AG09319 (cell line): ENCODE measurements around the gene PCBP3.

ENCODE experiments used
- DNase-seq: peaks from one replicate; pipeline ENCODE4 v3.0.0-alpha.2; 2010; ENCODE audit warnings: low read depth; ENCODE audit errors: extremely low read depth
- TF ChIP-seq, protein P1 (sequence below): IDR thresholded peaks from 2 replicates; pipeline ENCODE4 v1.5.1; 2011; ENCODE audit warnings: low read depth, mild to moderate bottlenecking, inconsistent platforms, low read length, moderate library complexity

Gene PCBP3

DNA sequence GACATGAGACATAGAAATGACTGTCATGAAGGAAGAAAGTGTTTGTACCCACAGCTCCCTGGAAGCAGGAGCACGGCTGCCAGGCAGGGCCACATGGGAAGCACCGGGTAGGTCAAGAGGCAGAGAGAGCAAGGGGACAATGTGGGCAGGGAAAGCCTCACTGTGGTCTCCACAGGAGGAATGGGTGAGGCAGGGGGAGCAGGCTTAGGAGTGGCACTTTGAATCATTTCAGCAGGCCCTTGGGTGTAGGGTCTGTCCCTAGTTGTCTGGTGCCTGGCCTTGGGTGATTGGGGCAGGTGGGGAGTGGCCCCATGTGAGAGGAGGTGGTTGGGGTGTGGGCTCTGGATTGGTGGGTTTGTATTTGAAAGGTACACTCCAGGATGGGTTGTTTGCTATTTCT, 83.9 kb downstream of the PCBP3 start:
- DNase-seq = no peak
- TF ChIP-seq, protein P1, sequence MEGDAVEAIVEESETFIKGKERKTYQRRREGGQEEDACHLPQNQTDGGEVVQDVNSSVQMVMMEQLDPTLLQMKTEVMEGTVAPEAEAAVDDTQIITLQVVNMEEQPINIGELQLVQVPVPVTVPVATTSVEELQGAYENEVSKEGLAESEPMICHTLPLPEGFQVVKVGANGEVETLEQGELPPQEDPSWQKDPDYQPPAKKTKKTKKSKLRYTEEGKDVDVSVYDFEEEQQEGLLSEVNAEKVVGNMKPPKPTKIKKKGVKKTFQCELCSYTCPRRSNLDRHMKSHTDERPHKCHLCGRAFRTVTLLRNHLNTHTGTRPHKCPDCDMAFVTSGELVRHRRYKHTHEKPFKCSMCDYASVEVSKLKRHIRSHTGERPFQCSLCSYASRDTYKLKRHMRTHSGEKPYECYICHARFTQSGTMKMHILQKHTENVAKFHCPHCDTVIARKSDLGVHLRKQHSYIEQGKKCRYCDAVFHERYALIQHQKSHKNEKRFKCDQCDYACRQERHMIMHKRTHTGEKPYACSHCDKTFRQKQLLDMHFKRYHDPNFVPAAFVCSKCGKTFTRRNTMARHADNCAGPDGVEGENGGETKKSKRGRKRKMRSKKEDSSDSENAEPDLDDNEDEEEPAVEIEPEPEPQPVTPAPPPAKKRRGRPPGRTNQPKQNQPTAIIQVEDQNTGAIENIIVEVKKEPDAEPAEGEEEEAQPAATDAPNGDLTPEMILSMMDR = no peak

DNA sequence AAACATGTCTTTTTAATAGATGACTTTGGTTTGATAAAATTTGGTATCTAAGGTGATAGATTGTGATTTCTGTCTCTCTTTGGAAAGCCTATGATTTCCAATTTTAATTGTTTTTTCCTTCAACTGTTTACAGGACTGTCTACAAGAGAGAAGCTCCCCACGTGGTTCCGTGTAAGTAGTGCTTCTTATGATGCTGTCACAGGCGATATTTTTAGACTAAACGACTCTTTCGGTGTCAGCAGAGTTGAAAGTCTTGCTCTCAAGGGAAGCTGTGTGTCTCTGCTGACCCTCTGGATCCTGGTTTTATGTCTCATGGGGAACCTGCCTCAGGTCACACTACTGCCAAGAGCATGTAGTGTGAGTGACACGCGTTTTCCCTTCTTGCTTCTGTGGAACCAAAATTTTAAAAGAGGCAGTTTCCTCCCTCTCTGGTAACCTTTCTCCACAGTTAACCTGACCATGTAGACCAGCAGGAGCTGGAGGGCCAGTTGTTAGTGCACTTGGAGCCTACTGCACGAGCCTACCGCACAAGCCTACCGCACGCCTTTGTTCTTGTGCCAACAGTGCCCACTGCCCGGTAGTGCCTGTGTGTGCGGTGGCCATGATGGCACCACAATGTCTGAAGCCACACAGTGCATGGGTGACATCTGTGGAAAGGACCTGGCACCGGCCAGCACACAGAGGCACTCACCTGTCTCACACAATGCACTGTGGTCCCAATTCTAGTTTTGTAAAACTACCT, 91.9 kb downstream of the PCBP3 start:
- TF ChIP-seq, protein P1 = no peak
- no peak for DNase-seq

DNA sequence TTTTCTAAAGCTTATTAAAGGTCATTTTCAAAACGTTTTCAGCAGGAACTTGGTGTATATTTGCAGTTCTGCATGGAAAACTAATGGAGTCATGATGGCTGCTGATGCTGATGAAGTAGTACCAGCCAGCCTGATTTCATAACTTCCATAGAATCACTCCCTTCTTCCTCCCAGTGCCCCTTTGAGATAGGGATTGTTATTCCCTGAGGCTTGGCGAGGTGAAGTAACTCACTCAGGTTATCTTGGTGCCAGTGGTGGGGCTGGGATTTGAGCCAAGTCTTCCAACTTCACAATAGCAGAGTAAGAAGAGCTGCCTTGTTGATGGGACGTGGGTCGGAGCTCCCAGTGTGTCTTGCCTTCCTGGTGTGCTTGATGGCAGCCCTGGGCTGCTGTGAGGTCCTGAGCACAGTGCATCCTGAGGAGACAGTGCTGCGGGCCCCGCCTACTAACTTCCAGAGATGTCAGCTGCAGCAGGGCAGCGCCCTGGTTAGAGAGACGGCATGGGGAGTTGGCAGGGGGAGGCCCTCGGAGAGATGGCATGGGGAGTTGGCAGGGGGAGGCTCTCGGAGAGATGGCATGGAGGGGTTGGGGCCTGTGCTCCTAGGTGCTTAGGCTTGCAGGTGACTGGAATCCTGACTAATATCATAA, 92.6 kb downstream of the PCBP3 start:
- TF ChIP-seq, protein P1 = no peak
- no peak for DNase-seq

DNA sequence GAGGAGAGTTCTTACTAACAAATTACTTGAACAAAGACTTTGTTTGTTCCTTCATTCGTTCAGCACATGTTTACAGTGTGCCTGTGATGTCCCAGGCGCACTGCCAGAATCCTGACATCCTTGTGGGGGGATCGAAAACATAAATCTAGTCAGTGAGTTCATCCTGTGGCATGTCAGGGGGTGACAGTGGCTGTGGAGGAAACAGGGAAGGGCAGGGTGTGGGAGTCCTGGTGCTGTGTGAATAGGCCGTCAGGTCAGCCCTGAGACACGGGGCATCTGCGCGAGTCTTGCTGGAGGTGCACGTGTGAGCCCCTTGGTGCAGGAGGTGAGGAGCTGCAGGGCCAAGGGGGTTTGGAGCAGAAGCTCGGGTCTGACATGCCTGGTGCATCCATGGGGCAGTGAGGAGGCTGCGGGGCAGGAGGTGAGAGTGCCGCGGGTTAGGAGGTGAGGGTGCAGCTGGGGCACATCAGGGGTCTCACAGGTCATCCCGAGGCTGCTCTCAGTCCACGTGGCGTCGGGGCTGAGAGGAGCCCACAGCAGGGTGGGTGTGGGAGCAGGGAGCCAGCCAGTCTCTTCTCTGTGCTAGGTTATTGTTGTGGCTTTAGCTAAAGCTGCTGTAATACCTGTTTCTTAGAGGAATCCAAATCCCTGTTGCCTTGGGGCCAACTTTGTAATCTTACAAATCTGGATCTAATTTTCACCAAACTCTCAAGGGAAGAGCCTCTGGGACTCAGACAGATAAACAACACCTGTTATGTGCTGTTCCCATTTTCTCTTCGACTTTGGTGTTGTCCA, 93.4 kb downstream of the PCBP3 start:
- DNase-seq = no peak
- TF ChIP-seq, protein P1 = no peak

DNA sequence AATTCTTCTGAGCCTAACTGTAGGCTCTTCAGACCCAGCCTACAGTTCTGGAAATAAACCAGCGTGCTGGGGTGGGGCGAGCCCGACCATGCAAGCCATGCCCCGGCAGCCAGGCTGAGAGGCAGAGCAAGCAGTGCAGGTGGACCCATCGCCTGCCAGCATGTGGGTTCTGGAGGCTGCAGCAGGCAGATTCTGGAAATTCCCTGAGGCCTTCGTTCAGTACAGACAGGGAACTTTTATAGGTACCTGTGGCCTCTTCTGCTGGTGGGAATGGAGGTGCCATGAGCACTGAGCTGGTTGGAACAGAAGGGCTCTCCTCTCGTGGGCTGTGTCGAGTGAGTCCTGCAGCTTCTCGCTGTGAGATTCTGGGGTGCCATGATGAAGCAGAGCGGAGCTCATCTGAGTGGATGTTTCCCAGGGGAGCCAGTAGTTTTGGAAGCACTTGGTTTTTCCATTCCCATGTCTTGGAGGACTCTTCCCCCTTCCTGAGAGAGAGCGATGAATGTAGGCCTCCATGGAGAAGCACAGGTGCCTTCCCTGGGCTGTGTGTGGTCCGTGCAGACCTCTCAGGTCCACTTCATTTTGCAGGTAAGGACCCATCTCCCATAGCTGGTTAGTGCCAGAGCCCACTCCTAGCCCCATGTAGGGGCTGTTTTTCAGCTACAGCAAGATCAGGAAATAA, 94.1 kb downstream of the PCBP3 start:
- no peak for DNase-seq
- TF ChIP-seq, protein P1 = no peak

DNA sequence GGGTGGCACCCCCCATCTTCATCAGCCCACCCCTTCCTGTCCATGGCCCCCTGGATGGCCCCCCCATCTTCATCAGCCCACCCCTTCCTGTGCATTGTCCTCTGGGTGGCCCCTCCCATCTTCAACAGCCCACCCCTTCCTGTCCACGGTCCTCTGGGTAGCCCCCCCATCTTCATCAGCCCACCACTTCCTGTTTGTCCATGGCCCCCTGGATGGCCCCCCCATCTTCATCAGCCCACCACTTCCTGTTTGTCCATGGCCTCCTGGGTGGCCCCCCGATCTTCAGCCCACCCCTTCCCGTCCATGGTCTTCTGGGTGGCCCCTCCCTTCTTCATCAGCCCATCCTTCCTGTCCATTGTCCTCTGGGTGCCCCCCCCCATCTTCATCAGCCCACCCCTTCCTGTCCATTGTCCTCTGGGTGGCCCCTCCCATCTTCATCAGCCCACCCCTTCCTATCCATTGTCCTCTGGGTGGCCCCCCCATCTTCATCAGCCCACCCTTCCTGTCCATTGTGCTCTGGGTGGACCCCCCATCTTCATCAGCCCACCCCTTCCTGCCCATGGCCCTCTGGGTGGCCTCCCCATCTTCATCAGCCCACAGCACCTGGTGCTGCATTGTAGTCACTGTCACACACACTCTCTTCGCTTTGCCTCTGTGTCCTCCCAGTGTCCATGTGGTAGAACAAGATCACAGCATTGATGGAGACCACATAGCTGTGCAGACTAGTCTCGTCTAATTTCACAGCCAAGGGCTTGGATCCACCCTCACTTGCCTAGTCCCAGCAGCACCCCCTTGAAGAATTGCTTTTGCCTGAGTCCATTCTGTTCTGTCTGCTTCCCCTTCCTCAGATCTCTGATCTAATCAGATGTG, 95.9 kb downstream of the PCBP3 start:
- TF ChIP-seq, protein P1 = no peak
- DNase-seq = no peak
